GM12873 (cell line): Measurements from ENCODE around the gene PIAS4.

Experiments
- TF ChIP-seq, protein P1 (sequence below): IDR thresholded peaks from 2 replicates; pipeline ENCODE4 v1.5.1; 2012; ENCODE audit warnings: low read depth, mild to moderate bottlenecking, moderate library complexity, low read length, control low read depth; ENCODE audit not compliant: insufficient read depth; ENCODE audit errors: missing control alignments

Gene PIAS4

DNA sequence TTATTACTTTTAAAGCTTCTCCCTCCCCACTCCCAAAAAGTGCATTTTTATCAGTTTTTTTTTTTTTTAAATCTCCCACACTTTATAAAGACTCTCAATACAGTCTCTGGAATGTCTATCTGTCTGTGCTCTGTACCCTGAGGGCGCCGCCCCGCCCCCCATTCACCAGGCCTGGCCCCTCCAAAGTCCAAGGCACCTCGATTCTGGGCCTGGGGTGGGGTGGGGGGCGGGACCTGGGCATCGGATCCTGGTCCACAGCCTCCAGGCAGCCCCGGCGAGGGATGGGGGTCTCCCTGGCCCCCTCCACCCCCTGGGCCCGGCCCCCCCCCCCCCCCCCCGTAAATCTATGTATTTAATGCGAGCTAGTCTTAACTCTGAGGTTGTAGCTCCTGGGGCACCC, 35.9 kb downstream of the PIAS4 start:
- TF ChIP-seq, protein P1, sequence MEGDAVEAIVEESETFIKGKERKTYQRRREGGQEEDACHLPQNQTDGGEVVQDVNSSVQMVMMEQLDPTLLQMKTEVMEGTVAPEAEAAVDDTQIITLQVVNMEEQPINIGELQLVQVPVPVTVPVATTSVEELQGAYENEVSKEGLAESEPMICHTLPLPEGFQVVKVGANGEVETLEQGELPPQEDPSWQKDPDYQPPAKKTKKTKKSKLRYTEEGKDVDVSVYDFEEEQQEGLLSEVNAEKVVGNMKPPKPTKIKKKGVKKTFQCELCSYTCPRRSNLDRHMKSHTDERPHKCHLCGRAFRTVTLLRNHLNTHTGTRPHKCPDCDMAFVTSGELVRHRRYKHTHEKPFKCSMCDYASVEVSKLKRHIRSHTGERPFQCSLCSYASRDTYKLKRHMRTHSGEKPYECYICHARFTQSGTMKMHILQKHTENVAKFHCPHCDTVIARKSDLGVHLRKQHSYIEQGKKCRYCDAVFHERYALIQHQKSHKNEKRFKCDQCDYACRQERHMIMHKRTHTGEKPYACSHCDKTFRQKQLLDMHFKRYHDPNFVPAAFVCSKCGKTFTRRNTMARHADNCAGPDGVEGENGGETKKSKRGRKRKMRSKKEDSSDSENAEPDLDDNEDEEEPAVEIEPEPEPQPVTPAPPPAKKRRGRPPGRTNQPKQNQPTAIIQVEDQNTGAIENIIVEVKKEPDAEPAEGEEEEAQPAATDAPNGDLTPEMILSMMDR: no peak

DNA sequence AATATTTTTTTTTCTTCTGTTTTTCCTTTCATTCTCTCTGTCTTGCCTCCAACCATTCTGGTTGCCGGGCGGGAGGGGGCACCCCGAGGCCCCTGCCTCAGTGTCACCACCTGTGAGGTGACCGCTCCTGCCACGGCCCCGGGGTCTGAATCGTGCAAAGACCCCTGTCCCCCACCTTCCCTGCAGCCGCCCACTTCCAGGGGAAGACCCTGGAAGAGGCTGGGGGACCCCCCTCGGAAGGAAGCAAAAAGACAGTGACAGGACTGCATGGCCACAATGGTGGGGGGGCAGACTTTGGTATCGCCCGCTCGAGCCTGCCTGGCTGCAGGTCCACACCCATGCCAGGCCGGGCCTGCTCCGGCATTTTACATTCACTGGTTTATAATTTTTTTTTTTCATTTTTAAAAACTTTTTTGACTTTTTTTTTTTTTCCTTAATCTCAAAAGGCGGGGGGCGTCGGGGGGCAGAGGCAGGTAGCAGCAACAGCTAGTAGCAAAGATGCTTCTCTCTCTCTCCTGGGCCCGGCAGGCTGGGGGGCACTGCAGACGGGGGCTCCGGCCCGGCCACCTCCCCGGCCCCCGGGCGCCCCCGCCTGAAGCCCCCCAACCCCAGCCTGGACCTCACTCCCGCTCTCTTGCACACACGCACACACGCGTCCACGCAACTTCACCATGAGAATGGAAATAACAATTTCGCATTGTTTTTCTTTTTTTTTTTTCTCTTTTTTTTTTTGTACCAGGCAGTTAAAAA, 36.6 kb downstream of the PIAS4 start:
- TF ChIP-seq, protein P1: no peak

DNA sequence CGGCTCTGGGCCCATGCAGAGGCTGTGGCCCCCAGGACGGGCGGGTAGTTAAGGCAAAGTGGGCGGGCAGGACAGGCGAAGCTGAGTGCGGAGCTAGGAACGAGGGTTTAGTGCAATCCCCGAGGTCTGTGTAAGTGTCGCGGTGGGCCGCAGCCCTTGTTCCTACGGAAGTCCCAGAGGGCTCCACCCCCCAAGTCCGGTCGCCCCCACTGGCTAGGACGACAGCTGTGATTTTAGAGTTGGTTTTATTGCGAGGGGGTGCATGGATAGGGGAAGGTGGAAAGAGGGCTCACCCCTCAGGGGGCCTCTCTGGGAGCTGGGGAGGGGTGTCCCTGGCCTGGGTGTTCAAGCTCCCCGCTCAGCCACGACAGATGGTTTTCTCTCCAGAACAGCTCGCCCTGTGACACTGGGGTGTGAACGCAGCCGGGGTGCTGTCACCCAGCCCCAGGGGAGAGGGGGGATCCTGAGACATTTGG, 37.5 kb downstream of the PIAS4 start:
- TF ChIP-seq, protein P1: no peak

DNA sequence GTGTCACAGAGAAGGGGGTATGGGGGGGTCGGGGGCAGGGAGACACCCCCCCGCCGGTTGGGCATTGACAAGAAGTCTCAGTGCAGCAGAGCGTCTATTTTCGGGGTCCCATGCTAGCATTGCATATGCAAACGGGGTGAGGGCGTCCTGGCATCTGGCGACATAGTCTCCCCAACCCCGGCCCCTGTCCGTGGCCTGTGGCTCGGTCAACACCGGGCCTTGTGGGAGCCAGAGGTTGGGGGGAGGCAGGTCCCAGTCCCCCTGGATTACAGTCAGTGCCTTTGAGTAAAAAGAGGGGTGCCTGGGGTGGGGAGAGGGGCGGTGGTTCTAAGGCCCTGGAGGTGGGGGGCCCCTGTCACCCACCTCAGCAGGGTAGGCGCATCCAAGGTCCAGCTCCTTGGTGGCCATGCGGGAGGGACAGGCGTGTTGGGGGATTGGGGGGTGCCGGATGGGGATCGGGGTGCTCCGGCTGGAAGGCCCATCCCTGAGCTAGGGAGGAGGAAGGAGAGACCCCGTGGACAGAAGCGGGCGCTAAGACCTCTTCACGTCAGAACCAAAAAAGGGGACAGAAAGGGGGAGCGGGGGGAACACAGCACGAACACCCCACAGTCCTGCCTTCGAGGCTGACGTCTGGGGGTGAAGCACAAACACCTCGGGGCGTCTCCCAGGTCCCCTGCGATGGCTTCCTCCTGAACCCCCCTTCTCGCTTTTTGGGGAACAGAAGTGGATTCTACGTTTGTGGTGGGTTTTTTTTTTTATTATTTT, 38.2 kb downstream of the PIAS4 start:
- TF ChIP-seq, protein P1: no peak

DNA sequence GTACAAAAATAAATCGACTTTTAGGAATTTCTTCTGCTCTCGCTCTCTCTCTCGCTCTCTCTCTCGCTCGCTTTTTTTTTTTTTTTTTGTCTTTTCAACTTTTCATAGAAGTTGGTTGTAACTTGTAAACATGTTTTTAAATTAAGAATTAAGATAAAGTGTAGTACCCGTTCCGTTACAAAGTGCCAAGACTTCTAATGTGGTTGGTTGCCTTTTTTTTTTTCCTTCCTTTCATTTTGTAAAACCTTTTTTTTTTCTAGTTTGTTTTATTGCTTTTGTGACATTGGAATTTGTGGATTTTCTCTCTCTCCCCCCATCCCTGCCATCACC, 38.8 kb downstream of the PIAS4 start:
- TF ChIP-seq, protein P1: no peak

DNA sequence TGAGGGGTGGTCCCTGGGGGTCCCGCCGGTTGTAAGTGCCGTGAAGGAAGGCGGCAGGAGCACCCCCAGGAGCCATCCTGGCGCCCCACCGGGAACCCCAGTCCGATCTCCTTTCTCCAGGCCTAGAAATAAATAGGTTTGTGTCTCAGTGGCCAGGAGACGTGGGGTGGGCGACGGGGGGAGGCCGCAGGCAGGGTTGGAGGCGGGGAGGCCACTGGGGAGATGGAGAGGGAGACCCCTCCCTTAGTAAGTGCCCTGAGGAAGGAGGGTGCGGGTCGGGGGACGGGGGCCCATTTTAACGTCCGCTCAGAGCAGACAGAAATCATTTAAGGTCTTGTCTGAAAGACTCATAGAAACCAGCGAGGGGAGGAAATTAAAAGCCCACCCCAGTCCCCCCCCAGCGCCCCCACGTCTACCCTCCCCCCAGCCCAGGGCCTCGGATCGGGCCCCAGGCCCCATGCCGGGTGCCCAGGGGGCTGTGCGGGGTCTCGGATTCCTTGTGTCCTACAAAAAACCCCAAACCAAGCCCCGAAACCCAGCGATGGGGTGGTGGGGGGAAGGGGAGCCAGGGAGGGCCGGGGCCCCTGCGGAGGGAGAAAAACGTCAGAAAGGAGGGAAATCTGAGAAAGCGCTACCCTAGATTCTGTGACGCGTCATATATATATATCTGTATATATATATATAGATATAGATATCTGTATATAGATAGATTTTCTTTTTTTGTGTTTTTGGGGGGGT, 39.6 kb downstream of the PIAS4 start:
- TF ChIP-seq, protein P1: no peak

DNA sequence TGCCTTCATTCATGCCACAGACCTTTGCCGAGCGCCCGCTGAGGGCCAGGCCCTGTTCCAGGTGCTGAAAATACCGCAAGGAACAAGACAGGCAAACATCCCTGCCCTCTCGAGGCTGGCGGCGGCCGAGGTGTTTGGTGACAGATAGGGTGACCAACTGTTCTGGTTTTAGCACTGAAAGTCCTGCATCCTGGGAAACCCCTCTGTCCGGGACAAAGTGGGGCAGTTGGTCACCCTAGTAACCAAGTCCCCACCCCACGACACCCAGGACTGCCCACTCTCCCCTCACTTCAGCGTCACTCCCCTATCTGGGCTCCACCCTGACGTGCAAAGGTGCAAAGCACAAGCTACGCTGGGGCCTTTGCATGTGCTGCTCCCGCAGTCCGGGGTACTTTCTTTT, 41.9 kb downstream of the PIAS4 start:
- TF ChIP-seq, protein P1: no peak
